Activated T-cell treated with anti-CD3 and anti-CD28 coated beads, Interleukin-2, amount 50 U/mL, for 48 hours (primary cell): ENCODE results near the gene PAX8.
A peak's percentile ranks its signal among the peaks of the same experiment; 100 is the strongest.

Experiments
- DNase-seq, 2 experiments: peaks; one replicate each; pipeline ENCODE4 v3.0.0-alpha.2; 2020

PAX8 gene

DNA sequence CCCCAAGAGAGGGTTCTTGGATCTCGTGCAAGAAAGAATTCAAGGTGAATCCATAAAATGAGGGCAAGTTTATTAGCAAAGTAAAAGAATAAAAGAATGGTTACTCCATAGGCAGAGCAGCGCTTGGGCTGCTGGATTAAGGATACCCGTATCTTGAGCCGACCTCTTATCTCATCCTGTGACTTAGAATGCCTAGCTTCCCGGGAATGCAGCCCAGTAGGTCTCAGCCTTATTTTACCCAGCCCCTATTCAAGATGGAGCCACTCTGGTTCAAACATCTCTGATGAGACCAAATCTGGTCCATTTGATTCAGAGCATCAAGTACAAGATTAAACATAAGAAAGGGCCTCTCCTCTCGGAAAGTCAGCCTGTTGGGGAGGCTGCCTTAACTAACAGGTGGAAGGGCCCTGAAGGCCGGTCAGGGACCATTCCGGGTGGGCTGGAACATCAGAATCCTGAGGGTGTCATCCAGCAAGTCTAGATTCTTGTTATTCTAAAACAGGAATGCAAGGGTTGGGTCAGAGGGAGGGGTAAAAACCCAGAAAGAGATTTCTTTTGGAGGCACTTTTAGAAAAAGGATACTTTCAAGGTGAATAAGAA is 99.2 kb downstream of the PAX8 start:
- DNase-seq: no peak

DNA sequence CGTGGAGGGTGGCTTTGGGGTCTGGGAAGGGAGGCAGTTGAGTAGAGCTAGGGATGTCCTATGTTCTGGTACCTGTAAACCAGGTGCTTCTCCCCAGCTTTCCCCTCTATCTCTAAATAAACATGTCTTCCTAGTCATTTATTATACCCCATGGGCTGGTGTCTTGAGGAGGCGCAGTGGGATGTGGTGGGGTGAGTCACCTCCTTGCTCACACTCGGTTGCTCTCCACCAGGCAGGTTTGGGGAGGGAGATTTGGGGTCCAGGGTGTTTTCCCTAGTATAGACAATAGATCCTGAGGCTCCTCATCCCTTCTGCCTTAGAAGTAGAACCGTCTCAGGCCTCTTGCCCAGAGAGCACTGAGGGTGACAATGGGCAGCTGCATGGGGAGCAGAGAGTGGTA is 99.8 kb downstream of the PAX8 start:
- DNase-seq: peak; percentile 71 to 74

DNA sequence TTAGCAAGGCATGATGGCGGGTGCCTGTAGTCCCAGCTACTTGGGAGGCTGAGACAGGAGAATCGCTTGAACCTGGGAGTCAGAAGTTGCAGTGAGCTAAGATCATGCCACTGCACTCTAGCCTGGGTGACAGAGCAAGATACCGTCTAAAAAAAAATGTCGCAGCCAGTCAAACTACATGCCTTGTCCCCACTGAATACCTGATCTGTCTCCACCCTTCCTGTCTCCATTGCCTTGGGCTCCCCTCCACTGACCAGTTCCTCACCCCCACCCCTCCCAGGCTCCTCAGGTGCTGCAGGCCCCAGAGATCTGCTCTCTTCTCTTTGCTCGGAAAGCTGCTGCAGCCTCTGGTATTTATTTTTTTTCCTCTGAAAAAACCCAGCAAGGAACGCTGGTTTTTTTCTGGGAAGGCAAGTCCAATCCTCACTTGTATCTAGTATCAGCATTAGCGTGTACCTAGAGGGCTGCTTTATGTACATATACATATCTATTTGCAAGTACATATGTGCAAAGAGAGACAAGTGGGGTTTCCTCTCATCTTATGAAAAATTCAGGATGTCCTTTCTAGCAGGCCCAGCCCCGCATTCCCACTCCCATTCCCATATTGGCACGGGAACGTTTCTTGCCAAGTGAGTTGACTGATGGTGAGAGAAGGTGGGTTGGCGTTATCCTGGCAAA is 100.5 kb downstream of the PAX8 start:
- no peak for DNase-seq

DNA sequence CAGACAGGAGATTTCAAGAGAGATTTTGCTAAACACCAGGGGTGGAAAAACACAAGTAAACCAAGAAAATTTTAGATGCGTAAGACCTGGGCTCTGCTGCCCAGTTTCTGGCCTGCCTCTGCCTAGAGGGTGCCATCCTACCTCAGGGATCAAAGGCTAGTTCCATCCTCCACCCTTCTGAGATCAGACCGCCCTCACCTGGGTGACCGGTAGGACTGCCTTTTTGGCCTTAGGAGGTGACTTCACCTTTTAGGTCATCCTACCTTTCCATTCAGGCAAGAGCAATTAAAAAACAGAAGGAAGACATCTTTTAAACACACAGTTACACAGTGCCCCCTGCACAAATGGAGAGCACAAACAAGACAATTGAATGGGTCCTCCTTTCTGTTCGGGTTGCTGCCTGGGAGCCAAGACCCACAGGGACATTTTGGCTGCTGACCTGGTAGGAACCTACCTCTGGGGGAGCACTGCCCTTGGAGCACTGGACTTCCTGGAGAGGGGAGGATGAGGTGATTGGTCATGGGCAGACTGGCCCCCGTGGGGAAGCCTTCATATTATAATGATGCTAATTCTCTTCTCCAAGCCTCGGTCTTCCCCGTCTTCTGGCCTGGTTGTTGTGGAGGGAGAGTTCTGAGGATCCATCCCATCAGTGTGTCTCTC is 101.9 kb downstream of the PAX8 start:
- DNase-seq: no peak

DNA sequence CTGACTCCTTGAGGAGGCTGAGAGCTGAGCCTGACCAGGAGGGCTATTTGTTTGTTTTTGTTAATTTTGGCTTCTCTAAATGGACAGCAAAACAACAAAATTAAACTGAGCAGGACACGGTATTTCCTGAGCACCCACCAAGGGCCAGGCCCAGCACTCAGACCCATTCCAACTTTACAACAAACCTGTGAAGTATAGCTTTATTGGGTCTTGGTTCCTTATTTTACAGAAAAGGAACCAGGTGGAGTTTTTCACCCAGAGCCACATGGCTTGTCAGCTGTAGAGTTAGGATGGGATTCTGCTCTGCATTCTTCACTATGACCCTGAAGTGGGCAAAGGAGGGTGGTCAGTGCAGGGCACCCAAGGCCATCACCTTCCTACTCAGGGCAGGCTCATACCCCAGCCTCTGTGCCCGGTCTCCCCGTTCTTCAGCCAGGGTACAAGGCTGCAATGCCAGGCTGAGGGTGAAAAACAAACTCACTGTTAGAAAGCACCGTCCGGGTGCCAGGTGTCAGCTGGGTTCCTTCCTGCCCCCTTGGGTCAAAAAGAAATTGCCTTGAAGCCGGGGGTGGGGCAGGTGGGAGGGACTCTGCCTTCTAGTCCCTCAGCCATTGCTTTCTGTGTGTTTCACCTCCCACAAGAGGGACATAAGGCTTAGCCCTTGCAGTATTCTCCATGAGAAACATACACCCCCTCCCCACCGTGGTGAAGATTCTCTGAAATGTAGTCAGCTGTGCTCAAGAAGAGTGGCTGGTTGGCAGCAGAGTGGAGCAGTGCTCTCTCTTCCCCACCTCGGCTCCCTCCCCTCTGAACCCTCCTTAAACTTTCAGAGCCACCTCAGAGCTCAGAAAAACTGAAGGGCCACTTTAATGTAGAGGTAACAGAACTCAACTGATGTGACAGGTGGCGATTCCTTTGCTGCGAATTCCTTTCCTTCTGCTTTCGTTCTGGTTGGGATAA is 102.7 kb downstream of the PAX8 start:
- peak; percentile 52 for DNase-seq

DNA sequence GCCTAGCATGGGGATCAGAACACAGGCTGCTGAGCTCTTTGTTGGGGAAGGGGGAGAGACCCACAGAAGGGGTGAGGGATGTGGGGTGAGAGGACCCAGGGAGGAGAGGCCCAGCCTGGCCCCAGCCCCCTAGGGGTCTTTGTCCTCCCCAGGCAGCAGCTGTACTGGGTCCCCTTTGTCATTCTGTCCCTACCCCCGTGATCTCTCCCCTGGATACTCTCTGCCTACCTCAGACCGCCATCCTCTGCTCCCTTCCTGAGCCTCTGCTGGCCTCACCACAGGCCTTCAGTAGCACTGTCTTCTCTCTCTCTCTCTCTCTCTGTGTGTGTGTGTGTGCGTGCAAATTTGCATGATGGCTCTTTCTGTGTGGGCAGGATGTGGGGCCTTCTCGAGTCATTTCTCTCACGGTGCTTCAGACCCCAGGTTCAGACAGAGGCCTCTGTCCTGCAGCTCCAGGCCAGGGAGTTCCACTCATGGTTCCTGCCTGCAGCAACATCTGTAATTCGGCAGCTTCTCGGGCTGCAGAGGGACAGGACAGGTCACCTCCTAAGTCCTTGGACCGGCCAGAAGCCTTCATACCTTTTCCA is 103.6 kb downstream of the PAX8 start:
- peak; percentile 76 to 79 for DNase-seq

DNA sequence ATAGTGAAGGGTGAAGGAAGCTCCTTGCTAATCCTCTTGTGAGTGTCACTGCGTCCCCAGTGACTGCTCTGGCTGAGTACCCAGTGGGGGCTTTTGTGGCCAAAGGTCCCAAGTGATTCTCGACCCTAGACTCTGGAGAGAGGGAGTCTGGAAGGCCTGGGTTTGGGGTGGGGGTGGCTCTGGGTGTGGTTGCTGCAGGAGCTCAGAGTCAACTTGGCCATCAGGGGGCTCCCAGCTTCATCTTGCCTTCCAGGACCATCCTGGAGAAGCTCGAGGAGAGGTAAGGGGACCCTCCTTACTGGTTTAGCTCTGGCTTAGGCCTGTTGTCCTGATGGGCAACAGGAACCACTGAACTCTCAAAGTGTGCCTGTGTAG is 104.4 kb downstream of the PAX8 start:
- DNase-seq: no peak

DNA sequence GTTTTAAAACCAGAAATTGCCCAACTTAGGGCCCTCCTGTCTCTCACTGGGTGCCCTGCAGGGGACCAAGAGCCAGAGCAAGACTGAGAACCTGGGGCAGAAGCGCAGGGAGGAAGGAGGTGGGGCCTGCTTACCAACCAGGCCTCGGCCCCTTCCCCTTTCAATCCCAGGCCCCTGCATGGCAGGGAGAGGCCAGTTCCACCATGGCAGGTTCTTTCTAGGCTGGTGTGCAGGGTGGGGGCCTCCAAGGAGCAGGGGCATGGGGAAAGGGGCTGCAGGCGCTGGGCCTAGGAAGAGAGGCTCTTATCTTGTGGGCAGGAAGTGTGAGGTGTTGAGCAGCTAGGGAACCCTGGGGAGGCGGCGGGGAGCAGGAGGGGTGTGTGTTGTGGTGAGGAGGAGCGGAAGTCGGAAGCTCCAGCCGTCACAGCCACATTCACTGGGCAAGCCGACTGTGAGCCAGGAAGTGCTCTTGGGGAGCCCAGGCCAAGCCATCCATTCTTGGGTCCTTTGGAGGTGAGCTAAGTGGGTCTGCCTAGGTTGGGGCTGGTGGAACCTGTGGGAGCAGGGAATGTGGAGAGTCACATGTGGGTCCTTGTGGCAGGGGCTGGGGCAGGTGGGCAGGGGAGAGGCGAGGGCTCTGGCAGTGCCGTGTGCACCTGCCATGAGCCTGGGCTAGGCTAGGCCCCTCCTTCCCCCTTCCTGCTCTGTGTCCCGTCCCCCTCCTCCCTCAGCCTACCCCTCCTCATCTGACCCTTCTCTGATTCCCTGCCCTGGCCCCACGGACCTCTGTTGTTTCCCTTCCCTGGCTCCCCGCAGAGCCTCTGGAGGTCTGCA is 105.0 kb downstream of the PAX8 start, which contains the start of gene PSD4:
TSS of gene PSD4 (plus strand) at position 430 of the 834 bp plus-strand sequence. CDS start 8,486 bp downstream, outside the sequence.
- peak; percentile 90 to 92 for DNase-seq

DNA sequence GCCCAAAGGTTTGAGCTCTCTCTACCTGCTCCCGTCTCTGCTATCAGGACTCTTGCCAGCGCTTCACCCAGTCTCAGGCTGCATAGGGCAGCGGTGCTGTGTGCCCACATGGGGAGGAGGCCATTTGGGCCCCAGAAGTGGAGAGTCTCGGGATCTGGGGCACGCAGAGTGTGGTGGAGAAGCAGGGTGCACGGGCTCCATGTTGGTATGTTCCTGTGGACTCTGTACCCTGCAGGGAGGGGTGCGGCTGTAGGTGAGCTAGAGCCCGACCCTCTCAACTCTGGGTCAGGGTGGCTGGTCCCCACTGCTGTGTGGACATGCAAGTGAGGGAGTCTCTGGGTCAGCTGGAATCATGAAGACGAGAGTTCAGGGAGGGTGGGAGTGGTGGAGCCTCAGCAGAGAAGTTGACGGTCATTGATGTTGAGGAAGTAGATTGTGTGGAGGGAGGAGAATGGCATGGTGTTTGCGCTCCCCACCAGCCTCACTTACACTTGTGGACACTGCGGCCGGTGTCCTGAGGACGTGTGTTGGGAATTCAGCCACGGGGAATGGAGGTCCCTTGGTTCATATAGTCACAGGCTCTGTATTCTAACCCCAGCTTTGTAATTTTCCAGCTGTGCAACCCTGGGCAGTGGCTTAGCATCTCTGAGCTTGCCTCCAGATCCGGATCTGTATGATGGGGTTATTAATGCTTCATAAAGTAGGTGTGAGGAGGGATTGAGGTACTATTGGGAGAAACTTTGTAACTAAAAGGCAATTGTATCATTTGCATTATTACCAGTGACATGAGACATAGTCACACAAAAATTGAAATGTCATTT is 105.8 kb downstream of the PAX8 start:
- DNase-seq: peak in 1 of 2 experiments; percentile 17

DNA sequence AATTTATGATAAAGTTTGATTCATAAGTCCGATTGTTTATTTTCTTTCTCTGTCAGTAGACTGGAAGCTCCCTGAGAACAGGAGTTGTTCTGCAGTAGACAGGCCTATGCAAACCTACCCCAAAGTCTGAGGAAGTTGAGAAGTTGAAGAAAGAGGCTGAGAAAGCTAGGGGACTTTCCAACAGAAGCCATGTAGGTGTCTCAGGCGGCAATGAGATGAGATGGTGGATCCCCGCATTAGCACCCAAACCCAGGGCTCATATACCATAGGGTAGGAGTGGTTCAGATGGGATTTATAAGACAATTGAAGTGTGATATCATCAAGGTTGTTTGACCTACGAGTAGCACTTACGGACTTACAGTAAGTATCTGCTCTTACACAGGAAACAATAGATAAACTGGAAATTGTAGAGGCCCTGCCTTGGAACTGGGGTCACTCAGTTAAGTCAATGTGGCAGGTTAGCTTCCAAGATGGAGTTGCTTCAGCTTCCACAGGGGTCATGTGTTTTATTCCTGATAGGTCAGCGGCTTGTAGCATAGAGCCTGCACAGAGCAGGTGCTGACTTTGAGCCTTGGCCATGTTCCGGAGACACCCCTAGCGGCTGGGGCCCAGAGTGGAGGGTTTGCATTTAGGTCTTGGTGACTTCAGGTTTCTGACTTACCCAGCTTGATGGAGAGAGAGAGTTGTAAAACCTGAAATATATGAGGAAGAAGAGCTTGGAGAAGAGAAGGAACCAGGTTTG is 107.2 kb downstream of the PAX8 start:
- DNase-seq: peak in 1 of 2 experiments; percentile 15

DNA sequence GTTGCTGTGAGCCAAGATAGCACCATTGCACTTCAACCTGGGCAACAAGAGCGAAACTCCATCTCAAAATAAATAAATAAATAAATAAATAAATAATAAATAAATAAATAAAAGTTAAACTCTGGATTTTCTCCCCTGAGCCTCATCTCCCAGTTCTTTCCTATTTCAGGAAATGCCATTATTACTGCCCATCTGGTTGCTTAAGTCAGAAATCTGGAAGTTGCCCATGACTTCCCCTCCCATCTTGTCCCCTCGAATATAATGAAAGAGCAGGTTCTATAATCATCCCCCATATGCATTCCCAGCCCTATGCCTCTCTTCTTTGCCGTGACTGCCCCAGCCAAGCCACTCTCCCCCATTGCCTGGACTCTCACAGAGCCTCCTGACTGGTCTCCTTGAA is 109.1 kb downstream of the PAX8 start:
- peak in 1 of 2 experiments; percentile 7 for DNase-seq

DNA sequence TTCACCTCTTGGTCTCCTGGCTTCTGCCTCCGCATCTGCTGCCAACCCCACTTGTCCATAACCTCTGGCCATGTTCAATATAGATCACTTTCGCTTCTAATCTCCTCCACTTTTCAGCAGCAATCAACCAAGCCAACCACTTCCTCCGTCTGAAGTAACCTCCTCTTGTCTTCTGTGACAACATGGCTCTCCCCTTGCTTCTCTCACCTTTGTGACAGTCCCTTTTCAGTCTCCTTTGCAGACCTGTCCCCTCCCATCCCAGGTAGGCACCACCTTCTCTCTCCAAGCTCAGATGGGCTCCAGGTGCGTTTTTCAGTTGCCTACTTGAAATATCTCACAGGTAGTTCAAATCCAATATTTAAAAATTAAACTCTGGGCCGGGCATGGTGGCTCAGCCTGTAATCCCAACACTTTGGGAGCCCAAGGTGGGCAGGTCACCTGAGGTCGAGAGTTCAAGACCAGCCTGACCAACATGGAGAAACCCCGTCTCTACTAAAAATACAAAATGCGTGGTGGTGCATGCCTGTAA is 109.7 kb downstream of the PAX8 start:
- no peak for DNase-seq

DNA sequence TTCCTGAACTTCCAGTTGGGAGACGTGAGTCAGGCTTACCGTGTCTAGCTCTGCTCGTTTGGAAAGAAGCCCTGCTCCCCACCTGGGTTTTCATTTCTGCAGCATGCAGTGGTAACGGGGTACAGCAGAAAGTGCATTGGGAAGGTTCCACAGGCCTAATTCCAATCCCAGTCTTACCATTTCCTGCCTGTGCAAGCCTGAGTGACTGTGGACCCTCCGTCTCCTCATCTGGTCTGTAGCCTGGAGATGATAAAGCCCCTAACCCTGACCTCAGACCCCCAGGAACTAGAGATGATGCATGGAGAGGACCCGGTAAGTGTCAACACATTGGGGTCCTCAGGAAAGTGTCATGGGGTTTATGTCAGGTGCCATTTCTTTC is 110.8 kb downstream of the PAX8 start:
- DNase-seq: no peak

DNA sequence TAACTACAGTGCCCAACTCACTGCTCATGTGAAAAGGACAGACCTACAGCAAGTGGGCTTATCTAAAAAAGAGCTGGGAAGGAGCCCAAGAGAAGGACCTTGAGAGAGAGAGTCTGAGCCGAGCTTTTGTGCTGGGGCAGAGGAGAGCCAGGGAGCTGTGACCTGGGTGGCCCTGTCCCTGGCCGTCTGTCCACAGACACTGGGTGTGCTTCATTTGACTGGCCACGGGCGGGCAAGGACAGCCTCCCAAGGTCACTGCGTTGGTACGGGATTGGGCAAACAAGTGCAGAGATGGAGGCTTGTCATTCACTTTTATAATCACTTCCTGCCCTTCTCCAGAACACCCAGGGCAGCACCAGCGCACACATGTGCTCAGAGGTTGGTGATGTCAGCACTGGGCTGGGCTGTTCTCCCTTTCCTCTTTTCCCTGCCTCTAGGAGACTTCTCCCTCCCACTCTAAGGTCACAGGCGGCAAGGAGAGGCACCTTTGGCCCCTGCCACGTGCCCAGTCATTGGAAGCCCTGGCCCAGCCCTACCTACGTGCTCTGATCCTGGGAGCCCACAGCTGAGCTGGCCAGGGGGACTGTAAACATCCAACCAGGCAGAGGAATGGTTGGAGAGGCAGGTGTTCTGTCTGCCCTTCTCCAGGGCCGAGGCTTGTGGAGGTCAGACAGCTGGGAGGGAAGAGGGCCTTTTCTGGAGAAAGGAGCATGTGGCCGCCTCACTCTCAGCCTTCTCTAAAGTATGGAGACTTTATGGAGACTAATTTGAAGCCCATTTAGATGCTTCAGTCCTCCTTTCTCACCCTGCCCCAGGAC is 111.4 kb downstream of the PAX8 start:
- DNase-seq: peak; percentile 62 to 68

DNA sequence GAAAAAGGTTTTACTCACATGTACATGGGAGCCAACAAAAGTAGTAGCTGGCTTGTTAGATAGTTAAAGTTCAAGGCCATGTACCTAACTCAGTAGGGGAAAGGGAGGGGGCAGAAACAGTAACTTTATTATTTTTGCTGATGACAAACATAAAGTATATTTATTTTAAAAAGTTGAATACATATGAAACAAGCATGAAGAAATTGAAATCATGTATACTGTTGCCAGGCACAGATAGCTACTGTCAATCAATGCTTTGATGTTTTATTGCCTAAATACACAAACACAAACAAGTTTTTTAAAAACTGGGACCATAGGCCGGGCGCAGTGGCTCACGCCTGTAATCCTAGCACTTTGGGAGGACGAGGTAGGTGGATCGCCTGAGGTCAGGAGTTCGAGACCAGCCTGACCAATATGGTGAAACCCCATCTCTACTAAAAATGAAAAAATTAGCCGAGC is 112.5 kb downstream of the PAX8 start:
- peak in 1 of 2 experiments; percentile 11 for DNase-seq
